ENCODE data around the gene CNTNAP2. TPM values are rescaled to one million over a fixed set of nuclear protein-coding genes. Genes with fewer than 3 reads are reported as not detected.

CNTNAP2 gene
- total RNA-seq, 3 donors from 2014 or later (not counting 1 experiment from before 2014, with no cell fraction given), result 0.18 to 1.1 TPM; not detected in 1

DNA sequence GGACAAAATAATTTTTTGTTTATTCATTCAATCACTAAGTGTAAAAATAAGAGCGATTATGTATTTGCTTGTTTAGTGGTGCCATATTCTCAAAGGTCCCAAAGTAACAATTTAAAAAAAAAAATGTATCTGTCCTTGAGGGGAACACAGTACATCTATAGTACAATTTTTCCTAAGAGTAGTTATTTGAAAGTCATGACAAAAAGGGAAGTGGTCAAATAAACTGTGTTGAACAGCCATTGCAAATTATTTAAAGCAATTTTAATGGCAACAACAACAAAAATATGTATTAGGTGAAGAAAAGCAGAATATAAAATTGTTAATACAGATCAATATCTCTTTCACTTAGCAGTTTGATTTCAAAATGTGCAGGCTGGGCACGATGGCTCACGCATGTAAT lies 943.5 kb downstream of the CNTNAP2 start:
- Histone ChIP-seq H3K4me3 (ENCODE audit: low read length) (no peak overlapping the region), H3K4me1 (ENCODE audit: control insufficient read depth, insufficient read depth, low read length) (no peaks in the 10 kb centered on the region), H3K36me3 (ENCODE audit: control insufficient read depth, insufficient read depth, low read length) (no peaks in the 10 kb centered on the region), H3K9me3 (ENCODE audit: control insufficient read depth, insufficient read depth, low read length) (no peaks in the 10 kb centered on the region), H3K27ac (ENCODE audit: low read length) (no peak overlapping the region), H3K27me3 (ENCODE audit: control insufficient read depth, insufficient read depth, low read length) (no peaks in the 10 kb centered on the region)
- WGBS (ENCODE audit: insufficient coverage), result 96% methylated on average over 2 of the region's 3 CpGs
- intact Hi-C loops (cut with micrococcal nuclease), result no loop called here
- no peaks in the 10 kb centered on the region for H3K36me3 Mint-ChIP-seq
- H3K4me3 Mint-ChIP-seq, result no peak overlapping the region
- DNase-seq (no peak), ATAC-seq (no peak)
- H3K27me3 Mint-ChIP-seq (ENCODE audit: low read depth in 2 of 2), result no peaks in the 10 kb centered on the region
- H3K9me3 Mint-ChIP-seq, result peaks cover 4 to 7% of the 10 kb centered on the region in 2 donors
- TF ChIP-seq, protein P1, sequence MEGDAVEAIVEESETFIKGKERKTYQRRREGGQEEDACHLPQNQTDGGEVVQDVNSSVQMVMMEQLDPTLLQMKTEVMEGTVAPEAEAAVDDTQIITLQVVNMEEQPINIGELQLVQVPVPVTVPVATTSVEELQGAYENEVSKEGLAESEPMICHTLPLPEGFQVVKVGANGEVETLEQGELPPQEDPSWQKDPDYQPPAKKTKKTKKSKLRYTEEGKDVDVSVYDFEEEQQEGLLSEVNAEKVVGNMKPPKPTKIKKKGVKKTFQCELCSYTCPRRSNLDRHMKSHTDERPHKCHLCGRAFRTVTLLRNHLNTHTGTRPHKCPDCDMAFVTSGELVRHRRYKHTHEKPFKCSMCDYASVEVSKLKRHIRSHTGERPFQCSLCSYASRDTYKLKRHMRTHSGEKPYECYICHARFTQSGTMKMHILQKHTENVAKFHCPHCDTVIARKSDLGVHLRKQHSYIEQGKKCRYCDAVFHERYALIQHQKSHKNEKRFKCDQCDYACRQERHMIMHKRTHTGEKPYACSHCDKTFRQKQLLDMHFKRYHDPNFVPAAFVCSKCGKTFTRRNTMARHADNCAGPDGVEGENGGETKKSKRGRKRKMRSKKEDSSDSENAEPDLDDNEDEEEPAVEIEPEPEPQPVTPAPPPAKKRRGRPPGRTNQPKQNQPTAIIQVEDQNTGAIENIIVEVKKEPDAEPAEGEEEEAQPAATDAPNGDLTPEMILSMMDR (IDR thresholded peaks at IDR 0.05), result no peak
- H3K4me1 Mint-ChIP-seq, result no peaks in the 10 kb centered on the region
- no peak overlapping the region for H3K27ac Mint-ChIP-seq

DNA sequence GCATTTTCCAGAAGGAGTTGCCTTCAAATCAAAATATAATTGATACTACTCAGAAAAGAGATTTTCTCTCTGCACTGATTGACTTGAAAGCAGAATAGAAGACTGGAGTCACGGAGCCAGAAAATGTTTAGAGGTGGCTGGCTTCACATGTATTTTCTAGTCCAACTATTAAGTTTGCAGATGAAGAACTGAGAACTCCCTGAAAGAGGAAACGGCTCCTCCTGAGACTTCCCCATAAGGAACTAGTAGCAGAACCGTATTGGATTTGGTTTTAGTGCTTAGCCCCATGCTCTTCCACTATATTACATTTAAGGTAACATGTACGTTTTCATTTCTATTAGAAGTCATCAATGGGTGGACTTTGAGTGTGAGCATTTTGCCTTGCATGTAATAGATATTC lies 946.3 kb downstream of the CNTNAP2 start:
- H3K4me1 ChIP-seq (ENCODE audit: control insufficient read depth, insufficient read depth, low read length), result no peaks in the 10 kb centered on the region
- H3K27ac Mint-ChIP-seq, result no peak overlapping the region
- no peaks in the 10 kb centered on the region for H3K36me3 Mint-ChIP-seq
- no peak overlapping the region for H3K4me3 ChIP-seq (ENCODE audit: low read length)
- TF ChIP-seq, protein P1 (IDR thresholded peaks at IDR 0.05), result no peak
- peaks cover 4 to 8% of the 10 kb centered on the region in 2 donors for H3K9me3 Mint-ChIP-seq
- no peak overlapping the region for H3K4me3 Mint-ChIP-seq
- intact Hi-C loops (cut with micrococcal nuclease), result no loop called here
- no peaks in the 10 kb centered on the region for H3K27me3 Mint-ChIP-seq (ENCODE audit: low read depth in 2 of 2)
- H3K27me3 ChIP-seq (ENCODE audit: control insufficient read depth, insufficient read depth, low read length), result no peaks in the 10 kb centered on the region
- H3K4me1 Mint-ChIP-seq, result no peaks in the 10 kb centered on the region
- H3K27ac ChIP-seq (ENCODE audit: low read length), result no peak overlapping the region
- 33% methylated on average over 2 of the region's 4 CpGs for WGBS (ENCODE audit: insufficient coverage)
- ATAC-seq (no peak), DNase-seq (no peak)
- H3K9me3 ChIP-seq (ENCODE audit: control insufficient read depth, insufficient read depth, low read length), result no peaks in the 10 kb centered on the region
- no peaks in the 10 kb centered on the region for H3K36me3 ChIP-seq (ENCODE audit: control insufficient read depth, insufficient read depth, low read length)

DNA sequence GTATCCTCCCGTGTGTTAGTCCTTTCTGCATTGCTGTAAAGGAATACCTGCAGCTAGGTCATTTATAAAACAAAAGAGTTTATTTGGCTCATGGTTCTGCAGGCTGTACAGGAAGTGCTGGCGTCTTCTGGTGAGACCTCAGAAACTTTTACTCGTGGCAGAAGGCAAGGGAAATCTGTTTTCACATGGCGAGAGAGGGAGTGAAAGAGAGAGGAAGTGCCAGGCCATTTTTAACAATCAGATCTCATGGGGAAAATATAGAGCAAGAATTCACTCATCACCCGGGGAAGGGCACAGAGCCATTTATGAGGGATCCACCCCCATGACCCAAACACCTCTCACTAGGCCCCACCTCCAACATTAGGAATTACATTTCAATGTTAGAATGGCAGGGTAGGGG lies 952.2 kb downstream of the CNTNAP2 start:
- no peaks in the 10 kb centered on the region for H3K36me3 ChIP-seq (ENCODE audit: control insufficient read depth, insufficient read depth, low read length)
- WGBS (ENCODE audit: insufficient coverage), result 57% methylated on average over 5 of the region's 5 CpGs
- DNase-seq, result no peak
- H3K4me3 ChIP-seq (ENCODE audit: low read length), result no peak overlapping the region
- intact Hi-C loops (cut with micrococcal nuclease), result no loop called here
- ATAC-seq, result no peak
- no peak overlapping the region for H3K27ac ChIP-seq (ENCODE audit: low read length)
- Mint-ChIP-seq H3K36me3 (peaks cover 13% of the 10 kb centered on the region), H3K27ac (no peak overlapping the region), H3K4me3 (no peak overlapping the region), H3K4me1 (no peaks in the 10 kb centered on the region), H3K9me3 (peaks cover 14 to 17% of the 10 kb centered on the region in 2 donors), H3K27me3 (ENCODE audit: low read depth in 2 of 2) (no peaks in the 10 kb centered on the region)
- H3K27me3 ChIP-seq (ENCODE audit: control insufficient read depth, insufficient read depth, low read length), result no peaks in the 10 kb centered on the region
- peaks cover 3% of the 10 kb centered on the region for H3K9me3 ChIP-seq (ENCODE audit: control insufficient read depth, insufficient read depth, low read length)
- TF ChIP-seq, protein P1 (IDR thresholded peaks at IDR 0.05), result no peak
- H3K4me1 ChIP-seq (ENCODE audit: control insufficient read depth, insufficient read depth, low read length), result no peaks in the 10 kb centered on the region

DNA sequence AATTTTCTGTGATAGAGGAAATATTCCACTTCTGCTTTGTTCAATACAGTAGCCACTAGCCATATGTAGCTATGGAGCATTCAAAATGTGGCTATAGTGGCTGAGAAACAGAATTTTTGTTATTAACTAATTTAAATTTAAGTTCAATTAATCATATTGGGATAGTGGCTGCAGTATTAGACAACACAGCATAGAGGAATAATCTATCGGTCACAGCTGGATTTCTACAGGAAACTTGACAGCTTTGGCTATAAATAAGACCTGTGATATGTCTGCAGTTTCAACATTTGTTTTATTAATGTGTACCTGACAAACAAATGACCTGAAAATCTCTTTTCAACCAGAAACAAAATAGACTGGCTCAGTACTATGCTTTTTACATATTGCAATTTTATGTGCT lies 953.2 kb downstream of the CNTNAP2 start:
- Mint-ChIP-seq H3K27me3 (ENCODE audit: low read depth in 2 of 2) (no peaks in the 10 kb centered on the region), H3K4me3 (no peak overlapping the region), H3K36me3 (peaks cover 13% of the 10 kb centered on the region), H3K4me1 (no peaks in the 10 kb centered on the region), H3K9me3 (peaks cover 17% of the 10 kb centered on the region in 2 donors), H3K27ac (no peak overlapping the region)
- no peak overlapping the region for H3K27ac ChIP-seq (ENCODE audit: low read length)
- WGBS (ENCODE audit: insufficient coverage), result 50% methylated on average over 1 of the region's 1 CpG
- no peaks in the 10 kb centered on the region for H3K27me3 ChIP-seq (ENCODE audit: control insufficient read depth, insufficient read depth, low read length)
- TF ChIP-seq, protein P1 (IDR thresholded peaks at IDR 0.05), result no peak
- intact Hi-C loops (cut with micrococcal nuclease), result loop anchor here (10.0 kb wide), 1 partner anchor 65 kb away; no protein-coding TSS in a partner anchor
- no peak for ATAC-seq
- H3K4me1 ChIP-seq (ENCODE audit: control insufficient read depth, insufficient read depth, low read length), result no peaks in the 10 kb centered on the region
- H3K36me3 ChIP-seq (ENCODE audit: control insufficient read depth, insufficient read depth, low read length), result no peaks in the 10 kb centered on the region
- H3K4me3 ChIP-seq (ENCODE audit: low read length), result no peak overlapping the region
- peaks cover 3% of the 10 kb centered on the region for H3K9me3 ChIP-seq (ENCODE audit: control insufficient read depth, insufficient read depth, low read length)
- no peak for DNase-seq

Data from natural killer cell (primary cell).